GM12892 (cell line): Measurements from ENCODE around the gene OVOL1. TPM values are rescaled to one million over a fixed set of nuclear protein-coding genes. Genes with fewer than 3 reads are reported as not detected.
"Not testable (repeated sequence)": the region's sequence is repeated elsewhere in the genome, so short reads cannot be mapped to it uniquely, and the experiment has no call there.

ENCODE experiments used
- DNase-seq: peaks from one replicate; pipeline ENCODE4 v3.0.0; 2011; ENCODE audit not compliant: insufficient read length
- FAIRE-seq: peaks from 2 replicates; lab custom pipeline; 2011; peaks lifted over from hg19 to GRCh38; lab: Jason Lieb, UNC
- POLR2A ChIP-seq: IDR thresholded peaks from 2 replicates; pipeline ENCODE4 v1.6.1; 2011; ENCODE audit warnings: low read depth, low read length, control low read depth
- POLR2AphosphoS5 ChIP-seq: IDR thresholded peaks from 2 replicates; pipeline ENCODE4 v1.6.1; 2011; ENCODE audit warnings: low read depth, low read length, control low read depth
- TAF1 ChIP-seq: IDR thresholded peaks from 2 replicates; pipeline ENCODE4 v1.6.1; 2011; ENCODE audit warnings: low read depth, mild to moderate bottlenecking, control low read depth, low read length, borderline replicate concordance
- polyA plus RNA-seq: library from polyadenylated mRNA; unstranded; fragments of >200 nt; gene quantifications from one replicate; pipeline ENCODE4 v1.2.1, GENCODE V29; 2012; ENCODE audit warnings: missing spikeins, inconsistent platforms; ENCODE audit not compliant: missing spikeins

OVOL1 gene
- polyA plus RNA-seq = 0.53 TPM

DNA sequence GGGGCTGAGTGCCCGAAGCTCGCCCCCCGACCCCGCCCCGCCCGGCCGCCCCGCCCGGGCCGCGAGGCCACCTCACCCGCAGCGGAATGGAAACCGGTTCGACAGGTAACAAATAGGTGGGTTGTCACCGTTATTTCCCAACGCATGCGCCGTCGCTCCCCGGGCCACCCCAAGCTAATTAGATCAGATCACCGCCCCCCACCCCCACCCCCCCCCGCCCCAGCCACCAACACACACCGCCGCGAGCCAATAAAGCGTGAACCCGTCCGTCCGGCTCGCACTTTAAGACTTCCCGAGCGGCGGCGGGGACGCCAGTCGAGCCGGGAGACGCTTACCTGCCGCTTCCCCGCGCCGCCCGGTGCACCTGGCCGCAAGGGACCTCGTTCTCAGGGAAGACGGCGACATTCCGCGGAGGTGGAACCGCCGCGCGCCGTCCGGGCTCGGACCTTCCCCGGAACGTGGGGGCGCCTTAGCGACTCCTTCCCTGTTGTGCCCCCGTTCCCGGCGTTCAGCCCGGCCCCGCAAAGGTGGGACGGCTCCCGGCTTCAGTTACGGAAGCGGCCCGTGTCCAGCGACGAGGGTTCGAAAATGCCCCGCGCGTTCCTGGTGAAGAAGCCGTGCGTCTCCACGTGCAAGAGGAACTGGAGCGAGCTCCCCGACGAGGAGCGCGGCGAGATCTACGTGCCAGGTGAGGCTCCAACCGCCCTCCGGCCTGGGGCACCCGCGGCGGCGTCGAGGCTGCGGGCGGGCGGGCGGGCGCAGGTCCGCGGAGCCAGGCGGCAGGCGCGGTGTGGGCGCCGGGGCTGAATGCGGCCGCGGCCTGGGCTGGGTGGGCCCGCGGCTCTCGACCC, at the start of gene OVOL1:
OVOL1 (plus strand) TSS at position 278 of the 851 bp plus-strand sequence; CDS start at position 589, 311 bp downstream.
- no peak for FAIRE-seq
- no peak for TF ChIP-seq POLR2AphosphoS5
- TF ChIP-seq POLR2A = no peak
- no peak for TF ChIP-seq TAF1
- no peak for DNase-seq

DNA sequence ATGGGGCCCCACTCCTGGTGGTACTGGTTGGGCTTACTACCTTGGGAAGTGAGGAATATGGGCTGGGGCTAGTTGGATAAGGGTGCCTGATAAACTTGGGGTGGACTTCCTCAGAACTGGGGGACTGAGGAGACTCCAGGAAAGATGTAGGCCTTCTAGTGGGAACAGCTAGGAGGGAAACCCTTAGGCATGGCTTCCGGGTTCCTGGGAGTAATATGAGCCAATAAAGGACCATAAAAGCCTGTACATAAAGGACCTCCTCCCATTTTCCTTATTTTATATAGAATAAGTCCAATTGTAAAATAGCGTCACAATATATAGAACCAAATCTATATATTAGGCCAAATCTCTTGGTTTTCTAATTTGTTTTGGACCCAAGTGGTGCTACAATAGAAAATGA, 47.8 kb upstream of the OVOL1 start:
- TF ChIP-seq POLR2AphosphoS5 (no peak), TAF1 (no peak), POLR2A (no peak)
- no peak for FAIRE-seq
- no peak for DNase-seq

DNA sequence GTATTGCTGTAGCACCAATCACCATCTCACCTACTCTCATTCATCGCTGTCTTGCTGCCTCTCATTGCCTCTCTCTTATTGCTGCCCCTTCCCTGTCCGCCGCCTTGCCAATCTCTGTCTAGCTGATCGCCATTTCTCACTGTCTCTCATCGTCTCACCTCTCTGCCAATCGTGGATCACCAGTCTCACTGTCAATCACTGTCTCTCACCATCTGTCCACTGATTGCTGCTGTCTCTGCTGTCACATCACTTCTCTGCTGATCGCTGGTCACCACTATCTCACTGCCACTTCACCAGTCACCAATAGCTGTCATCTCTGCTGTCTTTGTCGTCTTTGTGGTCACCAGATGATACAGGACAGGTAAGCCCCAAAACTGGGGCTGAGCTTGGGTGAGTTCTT, 45.7 kb upstream of the OVOL1 start:
- no peak for TF ChIP-seq POLR2A
- no peak for TF ChIP-seq TAF1
- no peak for TF ChIP-seq POLR2AphosphoS5
- FAIRE-seq = no peak

DNA sequence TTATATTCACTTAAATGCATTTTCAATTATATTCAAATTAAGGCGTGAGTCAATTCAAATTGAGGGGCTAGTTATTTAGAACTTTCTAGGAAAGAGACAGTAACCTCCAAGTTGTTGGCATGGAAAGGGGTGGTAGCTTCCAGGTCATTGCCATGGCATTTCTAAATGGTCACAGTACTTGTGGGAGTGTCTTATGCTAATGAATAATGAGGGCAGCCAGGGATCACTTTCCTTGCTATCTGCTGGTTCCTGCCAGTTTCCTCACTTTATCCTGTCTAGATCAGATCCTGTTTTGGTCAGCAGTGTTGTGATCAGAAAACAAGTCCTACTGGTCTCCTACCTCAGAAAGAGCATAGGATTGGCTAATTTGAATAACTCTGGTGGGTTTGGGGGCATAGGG, 44.5 kb upstream of the OVOL1 start:
- DNase-seq = no peak
- TF ChIP-seq POLR2A (no peak), TAF1 (no peak), POLR2AphosphoS5 (no peak)
- no peak for FAIRE-seq

More for the DNA sequence above, 45.7 kb upstream of the OVOL1 start:
- no peak for DNase-seq

DNA sequence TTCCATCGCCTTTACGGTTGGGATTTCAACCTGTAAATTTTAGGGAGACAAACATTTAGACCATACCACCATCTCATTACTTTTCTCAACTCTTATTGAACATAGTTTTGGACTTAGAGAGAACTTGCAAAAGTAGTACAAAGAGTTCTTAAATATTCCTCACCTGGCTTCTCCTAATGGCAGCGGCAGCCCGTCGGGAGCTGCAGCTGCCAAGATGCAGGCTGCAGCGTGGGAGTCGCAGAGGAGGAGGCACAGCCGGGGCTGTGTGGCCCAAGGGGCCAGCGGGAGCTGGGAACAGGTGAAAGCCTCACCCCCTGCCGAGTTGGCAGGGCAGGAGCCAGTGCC, 43.2 kb upstream of the OVOL1 start:
- no peak for DNase-seq
- TF ChIP-seq POLR2AphosphoS5 (no peak), TAF1 (no peak), POLR2A (no peak)
- FAIRE-seq = no peak

DNA sequence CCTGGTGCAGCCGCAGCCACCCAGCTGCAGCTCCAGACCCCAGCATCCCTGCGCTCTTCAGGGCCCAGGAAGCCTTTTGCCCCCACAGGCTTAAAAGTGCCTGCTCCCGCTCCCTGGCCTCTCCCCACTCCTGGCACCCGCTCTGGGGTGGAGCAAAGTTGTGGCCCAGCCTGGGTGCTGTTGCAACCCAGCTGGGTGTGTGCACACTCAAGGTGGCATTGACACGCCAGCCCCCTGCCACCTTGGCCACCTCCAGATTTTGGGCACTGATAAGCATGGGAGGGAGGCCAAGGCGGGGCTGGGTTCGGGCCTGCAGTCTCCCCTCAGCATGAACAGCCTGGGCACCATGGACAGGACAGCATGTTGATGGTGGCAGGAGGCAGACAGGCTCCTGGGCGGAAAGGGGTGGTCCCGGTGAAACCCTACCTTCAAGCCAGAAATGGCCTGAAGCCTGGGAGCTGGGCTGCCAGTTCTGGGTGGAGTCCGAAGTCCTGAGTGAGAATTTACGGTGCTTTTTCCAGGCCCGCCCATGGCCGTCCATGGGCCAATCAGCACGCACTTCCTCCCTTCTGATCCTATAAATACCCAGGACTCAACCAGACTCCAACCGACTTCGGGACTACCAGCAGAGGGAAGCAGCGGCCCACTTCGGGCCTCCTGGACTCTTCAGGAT, 42.7 kb upstream of the OVOL1 start:
- TF ChIP-seq POLR2AphosphoS5 = no peak
- TF ChIP-seq POLR2A = no peak
- TF ChIP-seq TAF1 = no peak
- FAIRE-seq (no peak), DNase-seq (no peak)

DNA sequence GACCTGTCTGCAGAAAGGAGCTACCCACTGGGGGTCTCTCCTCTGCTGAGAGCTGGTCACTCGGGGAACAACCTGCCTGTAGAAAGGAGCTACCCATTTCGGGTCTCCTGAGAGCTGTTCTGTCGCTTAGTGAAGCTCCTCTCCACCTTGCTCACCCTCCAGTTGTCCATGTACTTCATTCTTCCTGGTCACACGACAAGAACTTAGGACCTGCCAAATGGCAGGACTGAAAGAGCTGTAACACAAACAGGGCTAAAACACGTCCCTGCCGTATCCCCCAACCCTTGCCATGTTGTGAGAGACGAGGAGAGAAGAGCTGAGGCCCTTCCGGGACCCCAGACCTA, 42.2 kb upstream of the OVOL1 start:
- TF ChIP-seq POLR2AphosphoS5 (no peak), POLR2A (no peak), TAF1 (no peak)
- no peak for FAIRE-seq

DNA sequence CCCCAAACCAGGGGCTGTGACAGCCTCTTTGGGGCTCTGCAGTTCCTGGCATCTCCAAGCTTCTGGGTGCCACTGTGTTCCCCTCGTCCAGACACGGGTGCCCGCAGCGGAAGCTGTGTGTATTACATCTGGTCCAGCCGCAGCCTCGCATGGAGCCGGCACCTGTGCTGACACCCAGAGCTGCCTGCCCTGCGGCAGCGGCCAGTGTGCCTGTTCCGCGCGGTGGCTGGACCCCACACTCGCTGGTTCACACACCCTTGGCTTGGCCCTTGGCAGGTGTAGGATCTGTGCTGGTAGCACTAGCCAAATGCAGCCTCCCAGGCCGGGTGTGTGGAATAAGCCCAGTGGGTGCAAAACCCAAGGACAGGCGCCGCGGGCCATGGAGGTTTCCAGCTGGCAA, 41.8 kb upstream of the OVOL1 start:
- no peak for DNase-seq
- TF ChIP-seq POLR2A (no peak), POLR2AphosphoS5 (no peak), TAF1 (no peak)
- no peak for FAIRE-seq

More for the DNA sequence above, 42.2 kb upstream of the OVOL1 start:
- DNase-seq = no peak

DNA sequence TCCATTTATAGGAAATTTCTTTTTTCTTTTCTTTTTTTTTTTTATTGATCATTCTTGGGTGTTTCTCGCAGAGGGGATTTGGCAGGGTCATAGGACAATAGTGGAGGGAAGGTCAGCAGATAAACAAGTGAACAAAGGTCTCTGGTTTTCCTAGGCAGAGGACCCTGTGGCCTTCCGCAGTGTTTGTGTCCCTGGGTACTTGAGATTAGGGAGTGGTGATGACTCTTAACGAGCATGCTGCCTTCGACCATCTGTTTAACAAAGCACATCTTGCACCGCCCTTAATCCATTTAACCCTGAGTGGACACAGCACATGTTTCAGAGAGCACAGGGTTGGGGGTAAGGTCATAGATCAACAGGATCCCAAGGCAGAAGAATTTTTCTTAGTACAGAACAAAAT, 24.7 kb upstream of the OVOL1 start:
- FAIRE-seq, DNase-seq: not testable (repeated sequence)

DNA sequence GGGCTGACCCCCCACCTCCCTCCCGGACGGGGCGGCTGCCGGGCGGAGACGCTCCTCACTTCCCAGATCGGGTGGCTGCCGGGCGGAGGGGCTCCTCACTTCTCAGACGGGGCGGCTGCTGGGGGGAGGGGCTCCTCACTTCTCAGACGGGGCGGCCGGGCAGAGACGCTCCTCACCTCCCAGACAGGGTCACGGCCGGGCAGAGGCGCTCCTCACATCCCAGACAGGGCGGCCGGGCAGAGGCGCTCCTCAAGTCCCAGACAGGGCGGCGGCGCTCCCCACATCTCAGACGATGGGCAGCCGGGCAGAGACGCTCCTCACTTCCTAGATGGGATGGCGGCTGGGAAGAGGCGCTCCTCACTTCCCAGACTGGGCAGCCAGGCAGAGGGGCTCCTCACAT, 24.0 kb upstream of the OVOL1 start:
- DNase-seq, FAIRE-seq: not testable (repeated sequence)

DNA sequence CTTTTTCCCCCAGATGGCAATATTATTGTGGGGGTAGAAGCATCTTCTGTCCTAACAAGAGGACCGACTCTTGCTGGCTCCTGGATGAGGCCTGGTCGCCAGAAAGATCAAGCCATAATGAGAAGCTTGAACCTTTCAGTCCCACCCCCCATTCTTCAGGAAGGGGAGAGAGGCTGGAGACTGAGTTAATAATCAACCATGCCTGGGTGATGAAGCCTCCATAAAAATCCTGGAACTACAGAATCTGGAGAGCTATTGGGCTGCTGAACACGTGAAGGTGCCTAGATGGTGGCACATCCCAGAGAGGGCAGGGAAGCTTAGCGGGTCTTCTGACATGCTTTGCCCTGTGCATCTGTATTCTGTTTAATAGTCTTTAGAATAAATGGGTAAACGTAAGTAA, 22.4 kb upstream of the OVOL1 start:
- FAIRE-seq (no peak), DNase-seq (no peak)
- TF ChIP-seq POLR2AphosphoS5 = no peak

DNA sequence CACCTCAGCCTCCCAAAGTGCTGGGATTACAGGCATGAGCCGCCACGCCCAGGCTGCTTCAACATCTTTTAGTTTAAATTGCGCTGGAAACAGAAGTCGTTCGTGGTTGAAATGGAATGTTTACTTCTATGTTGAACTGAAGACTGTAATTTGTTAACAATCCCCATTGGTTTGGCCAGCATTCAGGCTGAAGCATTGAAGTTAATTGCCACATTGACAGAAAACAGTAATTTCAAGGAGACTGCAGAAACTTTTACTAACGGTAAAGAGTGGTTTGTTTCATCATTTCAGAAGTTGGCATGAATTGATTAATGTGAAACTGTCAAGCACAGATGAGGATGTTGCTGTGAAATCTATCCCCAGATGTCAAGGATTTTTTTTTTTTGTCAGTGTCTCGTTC, 20.3 kb upstream of the OVOL1 start:
- DNase-seq = no peak
- no peak for FAIRE-seq

DNA sequence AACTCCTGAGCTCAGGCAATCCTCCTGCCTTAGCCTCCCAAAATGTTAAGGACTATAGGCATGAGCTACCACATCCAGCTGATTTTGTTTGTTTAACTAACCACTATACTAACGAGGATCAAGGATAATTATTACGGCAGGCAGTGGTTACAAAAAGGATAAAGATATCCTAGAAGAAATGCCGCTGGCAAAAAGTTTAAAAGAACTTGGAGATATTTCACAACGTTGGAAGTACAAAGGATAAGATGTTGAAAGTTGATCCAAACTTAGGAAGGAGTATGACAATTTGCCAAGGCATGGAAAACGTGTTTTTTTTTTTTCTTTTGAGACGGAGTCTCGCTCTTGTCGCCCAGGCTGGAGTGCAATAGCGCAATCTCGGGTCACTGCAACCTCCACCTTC, 19.5 kb upstream of the OVOL1 start:
- no peak for FAIRE-seq
- DNase-seq = no peak
- TF ChIP-seq POLR2AphosphoS5 (no peak), POLR2A (no peak)

More for the DNA sequence above, 20.3 kb upstream of the OVOL1 start:
- TF ChIP-seq POLR2AphosphoS5 (no peak), POLR2A (no peak), TAF1 (no peak)

DNA sequence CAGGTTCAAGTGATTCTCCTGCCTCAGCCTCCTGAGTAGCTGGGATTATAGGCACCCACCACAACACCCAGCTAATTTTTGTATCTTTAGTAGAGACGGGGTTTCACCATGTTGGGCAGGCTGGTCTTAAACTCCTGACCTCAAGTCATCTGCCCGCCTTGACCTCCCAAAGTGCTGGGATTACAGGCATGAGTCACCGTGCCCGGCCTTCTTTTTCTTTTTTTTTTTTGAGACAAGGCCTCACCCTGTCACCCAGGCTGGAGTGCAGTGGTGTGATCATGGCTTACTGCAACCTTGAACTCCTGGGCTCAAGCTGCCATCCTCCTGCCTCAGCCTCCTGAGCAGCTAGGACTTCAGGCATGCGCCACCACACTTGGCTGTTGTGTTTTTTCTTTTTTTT, 19.1 kb upstream of the OVOL1 start:
- FAIRE-seq, DNase-seq: not testable (repeated sequence)
